Left forelimb (tissue), 1 donor: ENCODE results near the gene LRRC32.

ENCODE experiments used
- DNase-seq: peaks from one replicate; pipeline ENCODE4 v3.0.0-alpha.2; 2018; ENCODE audit warnings: low spot score

Gene LRRC32

GRCh38 chr11:76670485-76671236 lies at the start of gene LRRC32:
Gene LRRC32 (minus strand): TSS chr11:76670747. CDS start chr11:76665954, 4,793 bp downstream.
- DNase-seq = no peak

- DNase-seq = no peak
Measured at GRCh38 chr11:76719686-76720085, 49.1 kb upstream of the LRRC32 start.

DNA sequence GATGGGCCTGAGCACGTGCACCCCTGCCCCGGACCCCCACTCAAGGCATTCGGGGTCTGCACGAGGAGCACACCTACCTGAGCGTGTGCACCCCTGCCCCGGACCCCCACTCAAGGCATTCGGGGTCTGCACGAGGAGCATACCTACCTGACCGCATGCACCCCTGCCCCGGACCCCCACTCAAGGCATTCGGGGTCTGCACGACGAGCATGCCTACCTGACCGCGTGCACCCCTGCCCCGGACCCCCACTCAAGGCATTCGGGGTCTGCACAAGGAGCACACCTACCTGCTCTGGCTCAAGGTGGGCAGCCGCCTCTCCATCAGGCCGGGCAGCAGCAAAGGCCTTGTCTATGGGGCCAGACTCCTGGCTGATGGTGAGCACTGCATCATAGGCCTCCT lies 48.7 kb upstream of the LRRC32 start:
- DNase-seq = no peak

DNA sequence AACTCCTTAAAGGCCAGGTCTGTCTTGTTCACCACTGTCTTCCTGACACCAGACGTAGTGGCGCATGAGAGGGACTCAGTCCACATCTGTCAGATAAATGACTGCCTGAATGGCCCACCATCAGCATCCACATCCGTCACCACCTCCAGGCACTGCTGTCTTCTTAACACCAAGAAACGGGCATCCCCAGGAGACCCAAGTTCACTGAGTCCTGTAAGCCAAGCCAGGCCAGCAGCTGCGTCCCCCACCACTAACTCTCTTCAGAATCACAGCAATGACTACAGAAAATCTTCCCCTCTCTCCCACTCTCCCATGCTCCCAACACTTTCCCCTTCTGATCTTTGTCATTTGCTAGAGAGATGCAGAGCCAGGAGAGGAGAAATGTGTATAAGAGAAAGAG lies 47.3 kb upstream of the LRRC32 start:
- no peak for DNase-seq

- no peak for DNase-seq
Measured at GRCh38 chr11:76717369-76717768, 46.8 kb upstream of the LRRC32 start.

- no peak for DNase-seq
Measured at GRCh38 chr11:76716268-76716667, 45.7 kb upstream of the LRRC32 start.

DNA sequence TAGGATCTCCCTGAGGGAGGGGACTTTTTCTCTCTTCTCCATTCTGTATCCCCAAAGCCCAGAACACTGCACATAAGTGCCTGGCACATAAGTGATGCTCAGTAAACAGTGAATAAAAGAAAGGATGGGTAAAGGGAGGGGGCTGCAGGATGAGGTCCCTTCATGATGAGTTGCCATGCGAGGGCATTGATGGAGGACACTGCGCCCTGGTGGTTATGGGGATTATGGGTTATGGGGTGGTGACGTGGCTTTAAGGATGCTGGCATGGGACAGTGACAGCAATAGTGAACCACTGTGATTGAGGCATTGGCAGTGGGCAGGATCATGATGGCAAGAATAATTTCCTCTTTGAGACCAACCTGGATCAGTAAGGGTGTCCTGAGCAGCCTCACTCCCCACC lies 43.9 kb upstream of the LRRC32 start:
- no peak for DNase-seq

GRCh38 chr11:76713499-76713898 lies 43.0 kb upstream of the LRRC32 start:
- DNase-seq = no peak

- no peak for DNase-seq
Measured at GRCh38 chr11:76712125-76712524, 41.6 kb upstream of the LRRC32 start.

DNA sequence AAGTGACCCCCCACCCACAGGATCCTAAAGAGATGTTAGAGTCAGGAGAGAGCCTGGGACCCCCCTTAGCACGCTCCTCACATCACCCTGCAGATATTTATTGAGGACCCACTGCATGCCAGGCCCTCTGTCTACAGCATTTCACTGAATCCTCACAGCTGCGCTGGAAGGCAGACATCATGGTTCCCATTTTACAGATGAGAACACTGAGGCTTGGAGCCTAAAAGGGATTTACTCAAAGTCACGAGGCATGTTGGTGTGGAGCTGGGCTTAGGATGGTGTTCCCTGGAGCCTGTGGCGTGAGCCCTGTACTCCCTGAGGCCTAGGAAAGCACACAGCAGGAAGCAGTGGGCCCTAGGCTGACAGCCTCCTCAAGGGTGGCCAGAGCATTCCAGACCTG lies 39.2 kb upstream of the LRRC32 start:
- no peak for DNase-seq

GRCh38 chr11:76708972-76709660 lies 38.6 kb upstream of the LRRC32 start:
- no peak for DNase-seq

- DNase-seq = no peak
Measured at GRCh38 chr11:76707293-76707825, 36.8 kb upstream of the LRRC32 start.

DNA sequence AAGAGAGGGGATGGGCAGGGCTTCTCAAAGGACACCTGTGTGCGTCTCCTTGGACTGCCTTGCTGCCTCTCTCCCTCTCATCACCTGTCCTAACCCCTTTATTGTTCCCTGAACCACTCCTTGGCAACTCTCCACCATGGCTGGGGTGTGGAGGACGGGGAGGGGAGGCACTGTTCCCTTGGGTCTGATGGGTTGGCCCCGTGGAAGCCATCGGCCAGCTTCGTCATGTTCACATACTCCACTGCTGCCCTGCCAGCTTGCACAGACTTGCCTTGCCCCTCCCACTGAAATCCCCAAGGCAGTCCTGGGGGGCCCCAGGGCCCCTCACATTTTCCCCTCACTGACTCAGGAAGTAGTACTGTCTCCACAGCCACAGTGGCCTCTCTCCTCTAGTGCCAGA lies 36.1 kb upstream of the LRRC32 start:
- no peak for DNase-seq

DNA sequence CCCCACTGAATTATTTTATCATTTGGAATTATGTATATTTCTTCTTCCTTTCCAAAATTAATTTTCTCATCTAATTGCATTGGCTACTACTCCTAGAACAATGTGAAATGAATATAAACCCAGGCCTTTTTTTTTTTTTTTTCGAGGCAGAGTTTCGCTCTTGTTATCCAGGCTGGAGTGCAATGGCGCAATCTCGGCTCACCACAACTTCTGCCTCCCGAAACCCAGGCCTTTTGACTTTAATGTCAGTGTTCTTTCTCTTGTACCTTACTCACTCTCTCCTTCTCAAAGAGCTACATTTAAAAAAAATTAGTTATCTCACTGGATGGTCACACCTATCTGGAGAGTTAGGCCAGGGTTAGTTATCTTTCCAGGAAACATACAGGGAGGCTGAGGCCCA lies 35.3 kb upstream of the LRRC32 start:
- DNase-seq = no peak

DNA sequence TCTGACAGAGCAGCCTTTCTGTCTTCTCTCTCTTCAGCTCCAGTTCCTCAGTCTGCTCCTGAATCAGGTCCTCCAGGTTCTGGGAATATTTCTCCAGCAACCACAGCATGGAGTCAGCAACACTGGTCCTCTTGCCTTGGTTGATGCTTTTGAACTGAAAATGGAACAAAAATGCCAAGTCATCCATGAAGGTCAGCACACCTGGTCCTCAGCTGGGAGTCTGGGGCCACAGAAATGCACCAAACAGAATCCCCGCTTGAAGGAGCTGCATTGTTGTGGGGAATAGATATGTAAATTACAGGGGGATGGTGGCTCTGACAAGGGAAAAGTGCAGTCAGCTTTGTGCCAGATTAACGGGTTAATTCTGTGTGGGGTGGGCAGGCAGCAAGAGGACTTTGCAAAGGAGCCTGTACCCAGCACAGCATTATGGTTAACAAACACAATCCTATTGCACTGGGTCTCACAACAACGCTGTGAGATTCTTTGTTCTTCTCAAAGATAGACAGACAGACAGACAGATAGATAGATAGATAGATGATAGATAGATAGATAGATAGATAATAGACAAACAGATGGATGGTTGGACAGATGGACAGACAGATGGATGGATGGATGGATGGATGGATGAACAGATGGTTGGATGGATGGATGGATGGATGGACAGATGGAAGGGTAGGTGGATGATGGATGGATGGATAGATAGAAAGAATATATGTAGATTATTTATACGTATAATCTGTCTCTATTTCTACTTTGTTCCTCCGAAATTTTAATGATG lies 33.8 kb upstream of the LRRC32 start:
- DNase-seq = no peak

- DNase-seq = no peak
Measured at GRCh38 chr11:76703707-76704106, 33.2 kb upstream of the LRRC32 start.

DNA sequence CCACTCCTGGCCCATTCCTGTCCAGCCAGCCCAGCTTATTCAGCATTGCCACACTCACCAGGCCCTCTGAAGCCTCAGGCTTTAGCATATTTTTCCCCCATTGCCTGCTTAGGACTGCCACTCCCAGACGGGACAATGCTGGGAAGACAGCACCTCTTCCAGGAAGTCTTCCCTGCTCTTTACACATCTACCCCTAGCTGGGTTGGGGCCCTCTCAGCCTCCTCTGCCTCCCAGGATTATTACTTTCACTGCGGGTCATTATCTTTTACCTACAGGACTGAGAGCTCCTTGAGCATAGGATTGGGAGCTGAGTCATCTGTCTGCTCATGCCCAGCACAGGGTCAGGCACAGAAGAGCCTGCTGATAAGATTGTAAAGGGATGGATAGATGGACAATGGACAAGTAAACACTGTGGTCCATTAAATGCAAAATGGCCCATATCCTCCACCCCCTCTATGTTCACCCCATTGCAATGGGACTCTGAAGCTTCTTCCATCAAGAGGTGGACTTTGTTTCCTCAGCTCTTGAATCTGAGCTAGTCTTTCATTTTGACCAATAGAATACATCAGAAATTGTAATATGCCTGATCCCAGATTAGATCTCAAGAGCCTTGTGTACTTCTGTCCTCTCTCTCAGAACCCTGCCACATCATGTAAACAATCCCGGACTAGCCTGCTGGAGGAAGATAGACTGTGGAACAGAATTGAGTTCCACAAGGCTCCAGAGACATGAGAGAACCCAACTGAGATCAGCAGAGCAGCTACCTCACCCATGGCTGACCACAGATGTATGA lies 32.0 kb upstream of the LRRC32 start:
- no peak for DNase-seq

GRCh38 chr11:76701294-76702040 lies 30.9 kb upstream of the LRRC32 start:
- no peak for DNase-seq

DNA sequence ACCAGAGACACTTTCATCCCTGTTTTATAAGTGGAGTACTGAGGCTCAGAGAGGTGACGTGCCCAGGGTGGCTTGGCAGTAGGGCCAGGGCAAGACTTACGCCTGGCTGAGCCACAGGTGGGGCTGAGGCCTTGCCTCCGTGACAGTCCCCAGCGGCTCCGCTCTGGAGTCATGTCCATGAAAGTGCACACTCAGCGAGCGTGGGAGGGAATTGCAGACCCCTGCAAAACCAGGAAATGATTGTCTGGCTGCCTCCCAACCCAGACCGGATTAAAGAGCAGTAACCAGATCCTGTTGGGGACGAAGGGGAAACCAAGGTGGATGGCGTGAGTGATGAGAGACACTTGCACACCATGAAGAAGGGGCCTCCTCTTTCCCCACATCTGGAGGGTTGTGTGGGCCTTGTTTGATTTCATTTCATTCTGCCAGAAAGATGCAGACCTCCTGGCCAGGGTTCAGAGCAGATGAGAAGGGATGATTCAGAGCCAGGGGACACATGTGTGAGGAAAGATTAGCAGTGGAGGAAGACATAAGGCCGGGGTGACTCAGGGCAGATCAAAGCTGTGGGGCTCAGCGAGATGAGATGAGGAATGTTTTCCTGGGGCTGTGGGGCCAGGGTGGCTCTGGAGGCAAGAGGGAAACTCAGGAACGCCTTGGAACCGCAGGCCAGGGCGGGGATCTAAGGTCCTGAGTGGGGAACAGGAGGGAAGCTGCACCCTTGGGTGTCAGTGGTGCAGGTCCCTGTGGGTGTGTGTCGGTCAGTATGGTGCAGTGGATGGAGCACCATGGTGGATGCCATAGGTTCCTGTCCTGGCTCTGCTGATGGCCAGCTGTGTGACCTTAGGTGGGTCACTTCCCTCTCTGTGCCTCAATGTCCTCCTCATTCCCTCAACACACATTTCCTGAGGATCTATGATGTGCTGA lies 29.9 kb upstream of the LRRC32 start:
- DNase-seq = no peak
